Astrocyte of the cerebellum (primary cell): ENCODE results near the gene SPATA33.
A peak's percentile ranks its signal among the peaks of the same experiment; 100 is the strongest.
"Not testable (repeated sequence)": the region's sequence is repeated elsewhere in the genome, so short reads cannot be mapped to it uniquely, and the experiment has no call there.

Source experiments
- DNase-seq: peaks from one replicate; pipeline ENCODE4 v3.0.0-alpha.2; 2011; ENCODE audit warnings: low read depth
- H3K4me3 ChIP-seq: 2 replicates; pipeline ENCODE4 v1.5.1; 2011; ENCODE audit warnings: mild to moderate bottlenecking, low read depth, low read length, moderate library complexity
- in situ Hi-C: cut with HindIII; loops from 2 replicates; pipeline ENCODE4 v1.10.0; 2017; ENCODE audit warnings: low sequenced_read_pairs
- TF ChIP-seq, protein P1 (sequence below): IDR thresholded peaks from 2 replicates; pipeline ENCODE4 v1.5.1; 2012; ENCODE audit warnings: low read length, low read depth, moderate library complexity, mild to moderate bottlenecking; ENCODE audit errors: missing control alignments

The SPATA33 gene

DNA sequence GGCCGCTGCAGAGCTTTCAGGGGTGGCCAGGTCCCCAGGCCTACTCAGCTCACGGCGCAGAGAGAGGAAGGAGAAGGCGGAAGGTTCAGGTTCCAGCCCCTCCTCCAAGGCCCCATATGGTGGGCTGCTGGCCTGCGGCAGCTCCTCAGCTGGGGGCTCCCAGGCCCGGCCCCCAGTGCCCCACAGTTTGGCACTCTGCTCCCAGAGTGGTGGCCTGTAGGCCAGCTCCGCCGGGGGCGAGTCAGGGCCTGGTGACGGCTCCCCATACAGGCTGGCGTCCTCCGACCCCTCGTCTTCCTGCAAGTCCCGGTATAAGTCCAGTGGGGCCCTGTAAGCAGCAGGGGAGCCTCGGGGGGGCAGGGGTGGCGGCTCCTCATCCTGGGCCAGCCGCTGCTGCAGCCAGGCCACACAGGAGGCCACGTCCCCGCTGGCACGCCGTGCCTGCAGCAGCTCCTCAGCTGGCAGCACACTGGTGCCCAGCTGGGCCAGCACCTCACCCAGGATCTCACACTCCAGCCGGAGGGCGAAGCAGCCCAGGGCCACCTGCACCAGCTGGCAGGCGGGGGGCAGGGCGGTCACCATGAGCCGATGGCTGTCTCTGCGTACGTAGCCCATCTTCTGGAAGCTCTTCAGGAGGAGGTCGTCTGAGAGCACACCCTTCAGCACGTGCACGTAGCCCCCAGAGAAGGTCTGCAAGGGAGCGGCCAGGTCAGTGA, 40.1 kb downstream of the SPATA33 start:
- TF ChIP-seq, protein P1, sequence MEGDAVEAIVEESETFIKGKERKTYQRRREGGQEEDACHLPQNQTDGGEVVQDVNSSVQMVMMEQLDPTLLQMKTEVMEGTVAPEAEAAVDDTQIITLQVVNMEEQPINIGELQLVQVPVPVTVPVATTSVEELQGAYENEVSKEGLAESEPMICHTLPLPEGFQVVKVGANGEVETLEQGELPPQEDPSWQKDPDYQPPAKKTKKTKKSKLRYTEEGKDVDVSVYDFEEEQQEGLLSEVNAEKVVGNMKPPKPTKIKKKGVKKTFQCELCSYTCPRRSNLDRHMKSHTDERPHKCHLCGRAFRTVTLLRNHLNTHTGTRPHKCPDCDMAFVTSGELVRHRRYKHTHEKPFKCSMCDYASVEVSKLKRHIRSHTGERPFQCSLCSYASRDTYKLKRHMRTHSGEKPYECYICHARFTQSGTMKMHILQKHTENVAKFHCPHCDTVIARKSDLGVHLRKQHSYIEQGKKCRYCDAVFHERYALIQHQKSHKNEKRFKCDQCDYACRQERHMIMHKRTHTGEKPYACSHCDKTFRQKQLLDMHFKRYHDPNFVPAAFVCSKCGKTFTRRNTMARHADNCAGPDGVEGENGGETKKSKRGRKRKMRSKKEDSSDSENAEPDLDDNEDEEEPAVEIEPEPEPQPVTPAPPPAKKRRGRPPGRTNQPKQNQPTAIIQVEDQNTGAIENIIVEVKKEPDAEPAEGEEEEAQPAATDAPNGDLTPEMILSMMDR, result no peak
- in situ Hi-C loops, result loop anchor here (25.0 kb wide), 1 partner anchor 410 kb away; no protein-coding TSS in a partner anchor
- no peak overlapping the region for H3K4me3 ChIP-seq
- no peak for DNase-seq

DNA sequence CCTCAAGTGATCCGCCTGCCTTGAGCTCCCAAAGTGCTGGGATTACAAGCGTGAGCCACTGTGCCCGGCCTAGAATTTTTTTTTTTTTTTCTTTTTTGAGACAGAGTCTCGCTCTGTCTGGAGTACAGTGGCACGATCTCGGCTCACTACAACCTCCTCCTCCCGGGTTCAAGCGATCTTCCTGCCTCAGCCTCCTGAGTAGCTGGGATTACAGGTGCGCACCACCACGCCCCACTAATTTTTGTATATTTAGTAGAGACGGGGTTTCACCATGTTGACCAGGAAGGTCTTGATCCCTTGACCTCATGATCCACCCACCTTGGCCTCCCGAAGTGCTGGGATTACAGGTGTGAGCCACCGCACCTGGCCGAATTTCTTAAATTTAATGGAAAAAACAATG, 41.1 kb downstream of the SPATA33 start:
- H3K4me3 ChIP-seq, DNase-seq: not testable (repeated sequence)
- in situ Hi-C loops, result loop anchor here (25.0 kb wide), 1 partner anchor 411 kb away; no protein-coding TSS in a partner anchor

DNA sequence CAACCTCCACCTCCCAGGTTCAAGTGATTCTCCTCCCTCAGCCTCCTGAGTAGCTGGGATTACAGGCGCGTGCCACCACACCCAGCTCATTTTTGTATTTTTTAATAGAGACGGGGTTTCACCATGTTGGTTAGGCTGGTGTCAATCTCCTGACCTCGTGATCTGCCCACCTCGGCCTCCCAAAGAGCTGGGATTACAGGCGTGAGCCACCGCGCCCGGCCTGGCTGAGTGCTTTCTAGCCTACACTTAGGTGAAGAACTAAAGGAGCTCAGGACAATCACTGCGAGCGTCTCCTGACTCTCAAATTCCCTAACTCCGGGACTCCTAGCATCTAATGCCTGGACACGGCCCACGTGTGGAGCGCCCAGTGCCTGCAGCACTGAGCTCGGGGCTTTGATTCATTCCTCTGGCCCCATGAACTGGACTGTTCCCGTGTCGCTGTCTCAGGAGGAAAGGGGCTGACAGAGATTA, 42.0 kb downstream of the SPATA33 start:
- H3K4me3 ChIP-seq, result peak overlapping the region; percentile 24
- in situ Hi-C loops, result loop anchor here (25.0 kb wide), 1 partner anchor 412 kb away; no protein-coding TSS in a partner anchor
- not testable (repeated sequence) for DNase-seq

DNA sequence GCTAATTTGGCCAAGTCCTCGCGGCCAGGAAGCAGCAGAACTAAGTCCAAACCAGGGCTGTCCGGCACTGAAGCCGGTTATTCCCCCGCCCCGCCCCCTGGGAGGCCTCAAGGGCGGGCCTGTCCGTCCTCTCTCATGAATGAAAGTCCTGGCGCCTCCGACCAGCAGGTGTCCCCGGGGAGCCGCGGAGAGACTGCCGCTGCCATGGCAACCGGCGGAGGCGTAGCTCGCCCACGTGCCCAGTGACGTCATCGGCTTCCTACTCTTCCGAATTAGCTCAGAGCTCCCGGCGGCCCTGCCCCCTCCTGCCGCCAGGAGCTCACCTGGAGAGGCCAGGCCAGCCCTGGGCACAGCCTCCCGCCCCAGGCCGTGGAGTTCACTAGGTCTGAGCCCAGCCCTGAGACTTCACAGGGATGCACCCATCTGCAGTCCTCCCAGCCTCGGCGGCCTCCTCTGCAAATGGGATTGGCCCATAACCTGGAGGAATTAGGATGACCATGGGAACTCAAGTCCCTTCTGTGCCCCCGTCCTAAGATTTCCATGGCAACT, 42.5 kb downstream of the SPATA33 start:
- TF ChIP-seq, protein P1, result peak; percentile 57
- DNase-seq, result peak; percentile 95
- in situ Hi-C loops, result no loop called here
- peak overlapping the region; percentile 63 for H3K4me3 ChIP-seq

DNA sequence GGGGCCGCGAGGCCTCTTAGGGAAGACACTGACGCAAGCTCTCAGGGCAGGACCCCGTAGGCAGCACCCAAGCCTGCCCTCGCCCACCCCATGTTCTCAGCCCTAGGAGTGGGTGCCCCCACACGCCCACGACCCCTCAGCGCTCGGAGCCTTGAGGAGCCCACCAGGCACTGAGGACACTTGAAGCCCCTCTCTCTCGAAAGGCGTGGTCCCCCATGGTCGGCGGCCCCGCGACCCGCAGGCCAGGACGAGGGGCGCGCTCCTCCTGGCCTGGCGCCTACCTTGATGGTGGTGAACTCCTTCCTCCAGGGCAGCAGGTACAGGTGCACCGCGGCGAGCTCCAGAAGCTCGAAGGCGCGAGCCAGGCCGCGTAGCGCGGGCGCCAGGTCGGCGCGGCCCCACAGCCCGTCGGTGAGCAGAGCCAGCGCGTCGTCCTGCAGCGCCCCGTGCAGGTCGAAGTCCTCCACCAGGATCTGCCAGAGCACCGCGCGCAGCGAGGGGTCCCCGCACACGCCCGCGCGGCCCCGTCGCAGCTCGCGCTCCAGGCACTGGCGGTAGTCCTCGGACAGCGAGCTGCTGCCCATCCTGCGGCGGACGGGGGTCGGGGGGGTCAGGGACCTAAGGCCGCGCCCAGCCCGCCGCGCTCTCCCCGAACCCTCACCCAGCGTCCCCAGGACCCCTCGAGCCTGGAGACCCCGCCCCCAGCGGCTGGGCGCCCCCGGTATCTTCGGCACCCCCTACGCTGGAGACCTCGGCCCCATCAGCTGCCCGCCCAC, 43.2 kb downstream of the SPATA33 start:
- H3K4me3 ChIP-seq, result peak overlapping the region; percentile 63
- DNase-seq, result no peak
- TF ChIP-seq, protein P1, result no peak
- in situ Hi-C loops, result no loop called here

DNA sequence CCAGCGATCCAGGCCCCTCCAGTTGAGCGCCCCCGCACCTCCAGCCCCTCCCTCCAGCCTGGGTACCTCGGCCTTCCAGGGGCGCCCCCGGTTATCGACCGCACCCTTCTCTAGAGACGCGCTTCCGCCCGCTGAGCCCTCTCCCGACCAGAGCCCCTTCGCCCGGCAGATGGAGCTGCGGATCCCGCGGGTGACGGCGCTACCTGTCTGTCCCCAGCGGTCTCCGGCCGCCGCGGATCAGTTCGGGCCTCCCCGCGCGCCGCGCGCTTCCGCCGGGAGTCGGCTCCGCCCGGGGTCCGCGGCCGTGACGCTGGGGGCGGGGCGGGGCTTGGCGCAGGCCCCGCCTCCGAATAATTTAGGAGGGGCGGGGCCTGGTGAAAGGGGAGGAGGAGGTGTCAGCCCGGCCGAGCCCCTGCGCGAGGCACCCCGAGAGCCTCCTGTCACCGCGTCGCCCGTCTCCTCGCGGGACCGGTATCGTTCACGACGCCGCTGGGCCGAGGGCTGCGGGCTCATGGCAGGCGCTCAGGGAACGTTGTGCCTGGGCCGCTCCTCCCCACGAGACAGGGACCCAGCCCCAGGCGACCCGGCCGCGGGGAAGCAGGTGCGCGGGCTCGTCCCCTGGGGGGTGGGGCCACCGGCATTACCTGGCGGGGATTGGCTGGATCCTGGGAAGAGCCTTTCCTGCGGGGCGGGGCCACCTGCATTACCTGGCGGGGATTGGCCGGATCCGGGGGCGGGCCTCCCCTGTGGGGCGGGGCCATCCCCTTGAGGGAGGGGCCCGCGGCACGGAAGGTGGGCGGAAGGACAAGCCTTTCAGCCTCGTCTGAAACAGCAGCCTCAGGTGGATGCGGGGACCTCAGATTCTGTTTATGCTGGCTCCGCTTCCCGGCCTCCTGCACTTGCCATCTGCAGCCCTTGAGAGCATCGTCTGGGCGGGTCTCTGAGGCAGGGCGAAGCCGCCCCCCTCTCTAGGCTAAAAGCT, 44.1 kb downstream of the SPATA33 start, which contains the start of gene SPATA2L:
Gene SPATA2L, minus strand, starts transcription at position 281 of the 982 bp plus-strand sequence. CDS start 473 bp downstream, outside the sequence.
- peak; percentile 64 for DNase-seq
- in situ Hi-C loops, result no loop called here
- TF ChIP-seq, protein P1, result peak; percentile 12
- peak within 1 kb of the TSS; percentile 63 for H3K4me3 ChIP-seq
